Astrocyte of the spinal cord (primary cell): Measurements from ENCODE around the gene MAPK11.

Experiments used
- DNase-seq: peaks from one replicate; pipeline ENCODE4 v3.0.0; 2011; ENCODE audit warnings: low read depth, low spot score
- H3K4me3 ChIP-seq: 2 replicates; pipeline ENCODE4 v1.5.1; 2011; ENCODE audit warnings: low read depth, mild to moderate bottlenecking, low read length, moderate library complexity
- CTCF ChIP-seq: IDR thresholded peaks from 2 replicates; pipeline ENCODE4 v1.5.1; 2012; ENCODE audit warnings: low read depth, mild to moderate bottlenecking, low read length, inconsistent platforms
- in situ Hi-C: cut with HindIII; loops from 2 replicates; pipeline ENCODE4 v1.10.0; 2017; ENCODE audit warnings: low sequenced_read_pairs

MAPK11 gene

GRCh38 chr22:50316114-50317065 is 46.2 kb upstream of the MAPK11 start:
- in situ Hi-C loops = no loop called here
- no peak for TF ChIP-seq CTCF
- H3K4me3 ChIP-seq = no peak overlapping the region
- DNase-seq = no peak

- in situ Hi-C loops = no loop called here
- H3K4me3 ChIP-seq = no peak overlapping the region
- DNase-seq = no peak
- no peak for TF ChIP-seq CTCF
Measured at GRCh38 chr22:50315289-50316113, 45.3 kb upstream of the MAPK11 start.

GRCh38 chr22:50314455-50315288 is 44.5 kb upstream of the MAPK11 start:
- no peak overlapping the region for H3K4me3 ChIP-seq
- no peak for TF ChIP-seq CTCF
- in situ Hi-C loops = no loop called here
- no peak for DNase-seq

- no peak for DNase-seq
- H3K4me3 ChIP-seq = no peak overlapping the region
- no peak for TF ChIP-seq CTCF
- in situ Hi-C loops = no loop called here
Measured at GRCh38 chr22:50314081-50314454, 43.9 kb upstream of the MAPK11 start.

GRCh38 chr22:50313600-50313999 is 43.4 kb upstream of the MAPK11 start:
- H3K4me3 ChIP-seq = no peak overlapping the region
- in situ Hi-C loops = no loop called here
- no peak for TF ChIP-seq CTCF
- no peak for DNase-seq

GRCh38 chr22:50313021-50313420 is 42.8 kb upstream of the MAPK11 start:
- no peak overlapping the region for H3K4me3 ChIP-seq
- no peak for TF ChIP-seq CTCF
- in situ Hi-C loops = no loop called here
- DNase-seq = no peak
